ENCODE results near the gene CDC25C. TPM values are rescaled to one million over a fixed set of nuclear protein-coding genes. Genes with fewer than 3 reads are reported as not detected.

CDC25C gene
- polyA plus RNA-seq, 2 of the 4 experiments (the other 2 are of a cell fraction) = 12.6 to 19.3 TPM

DNA sequence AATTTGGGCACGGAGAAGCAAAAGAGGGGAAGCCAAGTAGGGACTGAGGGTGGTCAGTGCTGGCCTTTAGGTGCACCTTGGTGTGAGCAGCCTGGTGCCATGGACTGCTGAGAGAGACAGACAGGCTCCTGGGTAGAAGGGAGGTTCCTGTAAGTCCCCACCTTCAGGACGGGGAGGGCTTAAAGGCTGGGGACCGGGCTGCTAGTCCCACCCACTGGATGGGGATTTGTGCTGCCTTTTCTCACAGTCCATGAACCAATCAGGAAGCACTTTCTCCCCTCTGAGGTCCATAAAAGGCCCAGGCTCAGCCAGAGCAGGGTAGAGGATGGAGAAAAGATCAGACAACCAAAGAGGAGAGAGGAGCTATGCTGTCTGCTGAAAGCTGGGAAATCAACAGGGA lies 15.2 kb downstream of the CDC25C start:
- FAIRE-seq (no peak), ATAC-seq (peak; percentile 13 to 69; a peak in 4 of 6 replicates), DNase-seq (ENCODE audit: low read depth in 1 of 2, low spot score in 1 of 2) (no peak)
- H3K4me1 ChIP-seq = no peaks in the 10 kb centered on the region
- no peak overlapping the region for H3K4me2 ChIP-seq
- CTCF ChIA-PET = interaction anchor here (1.1 to 4.6 kb wide), 3 partner anchors 9 to 136 kb away, joined by 3 to 21 read pairs (median 5); partner anchors contain the start of gene KDM3B
- TF ChIP-seq SMC3 (IDR thresholded peaks at IDR 0.05) (no peak), JUN (IDR thresholded peaks at IDR 0.05) (no peak), MAFK (IDR thresholded peaks at IDR 0.05; ENCODE audit: partially characterized antibody) (no peak), RCOR1 (IDR thresholded peaks at IDR 0.05; ENCODE audit: low read depth, low read length) (no peak), RARB (CRISPR knock-in tag; IDR thresholded peaks at IDR 0.05) (no peak), KDM1A (IDR thresholded peaks at IDR 0.05; ENCODE audit: low read depth) (no peak), TFCP2L1 (CRISPR knock-in tag; IDR thresholded peaks at IDR 0.05) (no peak), CEBPB (IDR thresholded peaks at IDR 0.05) (no peak), HDAC2 (IDR thresholded peaks at IDR 0.05) (no peak), PHF8 (IDR thresholded peaks at IDR 0.05; ENCODE audit: borderline replicate concordance, low read depth) (no peak), RNF2 (IDR thresholded peaks at IDR 0.05; ENCODE audit: borderline replicate concordance, low read depth) (no peak)
- TF ChIP-seq, protein P1, sequence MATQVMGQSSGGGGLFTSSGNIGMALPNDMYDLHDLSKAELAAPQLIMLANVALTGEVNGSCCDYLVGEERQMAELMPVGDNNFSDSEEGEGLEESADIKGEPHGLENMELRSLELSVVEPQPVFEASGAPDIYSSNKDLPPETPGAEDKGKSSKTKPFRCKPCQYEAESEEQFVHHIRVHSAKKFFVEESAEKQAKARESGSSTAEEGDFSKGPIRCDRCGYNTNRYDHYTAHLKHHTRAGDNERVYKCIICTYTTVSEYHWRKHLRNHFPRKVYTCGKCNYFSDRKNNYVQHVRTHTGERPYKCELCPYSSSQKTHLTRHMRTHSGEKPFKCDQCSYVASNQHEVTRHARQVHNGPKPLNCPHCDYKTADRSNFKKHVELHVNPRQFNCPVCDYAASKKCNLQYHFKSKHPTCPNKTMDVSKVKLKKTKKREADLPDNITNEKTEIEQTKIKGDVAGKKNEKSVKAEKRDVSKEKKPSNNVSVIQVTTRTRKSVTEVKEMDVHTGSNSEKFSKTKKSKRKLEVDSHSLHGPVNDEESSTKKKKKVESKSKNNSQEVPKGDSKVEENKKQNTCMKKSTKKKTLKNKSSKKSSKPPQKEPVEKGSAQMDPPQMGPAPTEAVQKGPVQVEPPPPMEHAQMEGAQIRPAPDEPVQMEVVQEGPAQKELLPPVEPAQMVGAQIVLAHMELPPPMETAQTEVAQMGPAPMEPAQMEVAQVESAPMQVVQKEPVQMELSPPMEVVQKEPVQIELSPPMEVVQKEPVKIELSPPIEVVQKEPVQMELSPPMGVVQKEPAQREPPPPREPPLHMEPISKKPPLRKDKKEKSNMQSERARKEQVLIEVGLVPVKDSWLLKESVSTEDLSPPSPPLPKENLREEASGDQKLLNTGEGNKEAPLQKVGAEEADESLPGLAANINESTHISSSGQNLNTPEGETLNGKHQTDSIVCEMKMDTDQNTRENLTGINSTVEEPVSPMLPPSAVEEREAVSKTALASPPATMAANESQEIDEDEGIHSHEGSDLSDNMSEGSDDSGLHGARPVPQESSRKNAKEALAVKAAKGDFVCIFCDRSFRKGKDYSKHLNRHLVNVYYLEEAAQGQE (IDR thresholded peaks at IDR 0.05) = no peak
- TF ChIP-seq, protein P2, sequence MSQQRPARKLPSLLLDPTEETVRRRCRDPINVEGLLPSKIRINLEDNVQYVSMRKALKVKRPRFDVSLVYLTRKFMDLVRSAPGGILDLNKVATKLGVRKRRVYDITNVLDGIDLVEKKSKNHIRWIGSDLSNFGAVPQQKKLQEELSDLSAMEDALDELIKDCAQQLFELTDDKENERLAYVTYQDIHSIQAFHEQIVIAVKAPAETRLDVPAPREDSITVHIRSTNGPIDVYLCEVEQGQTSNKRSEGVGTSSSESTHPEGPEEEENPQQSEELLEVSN (IDR thresholded peaks at IDR 0.05; ENCODE audit: borderline replicate concordance, low read depth) = no peak
- TF ChIP-seq, protein P3, sequence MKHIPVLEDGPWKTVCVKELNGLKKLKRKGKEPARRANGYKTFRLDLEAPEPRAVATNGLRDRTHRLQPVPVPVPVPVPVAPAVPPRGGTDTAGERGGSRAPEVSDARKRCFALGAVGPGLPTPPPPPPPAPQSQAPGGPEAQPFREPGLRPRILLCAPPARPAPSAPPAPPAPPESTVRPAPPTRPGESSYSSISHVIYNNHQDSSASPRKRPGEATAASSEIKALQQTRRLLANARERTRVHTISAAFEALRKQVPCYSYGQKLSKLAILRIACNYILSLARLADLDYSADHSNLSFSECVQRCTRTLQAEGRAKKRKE (CRISPR knock-in tag; IDR thresholded peaks at IDR 0.05; ENCODE audit: low read depth) = no peak
- H3K9me3 ChIP-seq = no peaks in the 10 kb centered on the region
- WGBS (ENCODE audit: missing lambda C conversion rate) = 65% methylated on average over 3 of the region's 3 CpGs
- no peak overlapping the region for H3K4me3 ChIP-seq
- H3K27ac ChIP-seq = no peak overlapping the region
- POLR2A ChIA-PET = no interaction called here

DNA sequence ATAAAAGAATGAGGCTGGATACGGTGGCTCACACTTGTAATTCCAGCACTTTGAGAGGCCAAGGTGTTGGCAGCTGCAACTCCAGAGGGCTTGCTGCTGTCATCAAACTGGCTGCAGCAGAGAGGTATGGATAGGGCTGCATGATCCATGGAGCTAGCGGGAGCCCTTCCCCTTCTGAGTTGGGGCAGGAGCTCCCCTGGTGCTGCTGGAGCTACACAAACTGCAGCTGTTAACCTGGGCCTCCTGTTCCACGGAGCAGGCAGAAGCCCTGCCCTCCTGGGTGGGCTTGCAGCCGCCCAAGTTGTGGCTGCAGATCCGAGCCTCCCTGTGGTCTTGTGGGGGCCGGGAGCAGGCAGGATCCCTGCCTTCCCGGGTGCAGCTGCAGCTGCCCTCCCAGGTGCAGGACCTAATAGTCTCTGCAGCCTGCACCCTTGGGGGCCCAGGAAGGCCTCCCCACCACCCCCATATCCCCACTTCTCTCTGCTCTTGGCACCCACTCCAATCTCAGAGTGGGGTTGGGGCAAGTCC lies 15.8 kb downstream of the CDC25C start:
- no peak for TF ChIP-seq TP53 (CRISPR knock-in tag; IDR thresholded peaks at IDR 0.05)
- TF ChIP-seq, protein P4, sequence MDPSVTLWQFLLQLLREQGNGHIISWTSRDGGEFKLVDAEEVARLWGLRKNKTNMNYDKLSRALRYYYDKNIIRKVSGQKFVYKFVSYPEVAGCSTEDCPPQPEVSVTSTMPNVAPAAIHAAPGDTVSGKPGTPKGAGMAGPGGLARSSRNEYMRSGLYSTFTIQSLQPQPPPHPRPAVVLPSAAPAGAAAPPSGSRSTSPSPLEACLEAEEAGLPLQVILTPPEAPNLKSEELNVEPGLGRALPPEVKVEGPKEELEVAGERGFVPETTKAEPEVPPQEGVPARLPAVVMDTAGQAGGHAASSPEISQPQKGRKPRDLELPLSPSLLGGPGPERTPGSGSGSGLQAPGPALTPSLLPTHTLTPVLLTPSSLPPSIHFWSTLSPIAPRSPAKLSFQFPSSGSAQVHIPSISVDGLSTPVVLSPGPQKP (IDR thresholded peaks at IDR 0.05; ENCODE audit: low read depth, low read length) = no peak
- TF ChIP-seq ESRRA (IDR thresholded peaks at IDR 0.05; ENCODE audit: borderline replicate concordance, low read length) = no peak
- no peak for TF ChIP-seq CHD4 (IDR thresholded peaks at IDR 0.05; ENCODE audit: borderline replicate concordance)
- no peak for TF ChIP-seq RAD21 (conservative IDR thresholded peaks at IDR 0.05 in 1 of 2, IDR thresholded peaks at IDR 0.05 in 1 of 2)
- TF ChIP-seq NR3C1 (IDR thresholded peaks at IDR 0.05) = no peak
- TF ChIP-seq CEBPB (IDR thresholded peaks at IDR 0.05) = no peak
- TF ChIP-seq, protein P2 (IDR thresholded peaks at IDR 0.05; ENCODE audit: borderline replicate concordance, low read depth) = no peak
- TF ChIP-seq MAZ (IDR thresholded peaks at IDR 0.05; ENCODE audit: borderline replicate concordance, low read depth, low read length) = no peak
- no peak for TF ChIP-seq JUN (IDR thresholded peaks at IDR 0.05)
- no peak for TF ChIP-seq JUNB (IDR thresholded peaks at IDR 0.05)
- TF ChIP-seq EHMT2 (IDR thresholded peaks at IDR 0.05; ENCODE audit: low read depth) = no peak
- no peak for TF ChIP-seq HOXB13 (CRISPR knock-in tag; IDR thresholded peaks at IDR 0.05; ENCODE audit: low read depth)
- no peak for TF ChIP-seq RARB (CRISPR knock-in tag; IDR thresholded peaks at IDR 0.05)
- TF ChIP-seq HEYL (CRISPR knock-in tag; IDR thresholded peaks at IDR 0.05) = no peak
- no peak for TF ChIP-seq FOSB (CRISPR knock-in tag; IDR thresholded peaks at IDR 0.05)
- no peaks in the 10 kb centered on the region for H3K4me1 ChIP-seq
- POLR2A ChIA-PET = no interaction called here
- CTCF ChIA-PET = interaction anchor here (1.7 to 4.6 kb wide), 2 partner anchors 8 to 37 kb away, joined by 5 to 21 read pairs; partner anchors contain the start of gene KDM3B
- H3K4me2 ChIP-seq = no peak overlapping the region
- peak in 1 of 2 experiments; percentile 19; a peak in 1 of 6 replicates for ATAC-seq
- no peak for FAIRE-seq
- WGBS (ENCODE audit: missing lambda C conversion rate) = 71% methylated on average over 3 of the region's 7 CpGs
- no peak overlapping the region for H3K4me3 ChIP-seq
- H3K9me3 ChIP-seq = no peaks in the 10 kb centered on the region
- no peak for DNase-seq (ENCODE audit: low read depth in 1 of 2, low spot score in 1 of 2)
- no peak overlapping the region for H3K27ac ChIP-seq

Measured in A549 (cell line).